Fibroblast of lung (primary cell): ENCODE measurements around the gene AASS. TPM values are rescaled to one million over a fixed set of nuclear protein-coding genes. Genes with fewer than 3 reads are reported as not detected.

ENCODE experiments used
- DNase-seq, 2 donors: peaks; one replicate each; pipeline versions ENCODE4 v3.0.0 to v3.0.0-alpha.2; 2010; ENCODE audit warnings: low read depth in 2 of 2
- H2AFZ ChIP-seq: 2 replicates; pipeline ENCODE4 v1.5.1; 2012; ENCODE audit warnings: low read length, control low read depth, inconsistent platforms
- H3K27ac ChIP-seq: 2 replicates; pipeline ENCODE4 v1.5.1; 2011; ENCODE audit warnings: low read length, control low read depth; ENCODE audit not compliant: insufficient read depth
- H3K27me3 ChIP-seq: 2 replicates; pipeline ENCODE4 v1.5.1; 2011; ENCODE audit warnings: mild to moderate bottlenecking, low read length; ENCODE audit not compliant: control insufficient read depth, insufficient read depth
- H3K36me3 ChIP-seq: 2 replicates; pipeline ENCODE4 v1.5.1; 2011; ENCODE audit warnings: low read length; ENCODE audit not compliant: control insufficient read depth, insufficient read depth
- H3K4me1 ChIP-seq: 2 replicates; pipeline ENCODE4 v1.5.1; 2011; ENCODE audit warnings: low read length; ENCODE audit not compliant: control insufficient read depth, insufficient read depth; ENCODE audit errors: extremely low read depth
- H3K4me2 ChIP-seq: 2 replicates; pipeline ENCODE4 v1.5.1; 2011; ENCODE audit warnings: low read length, control low read depth; ENCODE audit not compliant: insufficient read depth; ENCODE audit errors: extremely low read depth
- H3K4me3 ChIP-seq, 4 experiments: fragments of 200-600 bp in 1 of 4; sonication (generic) in 1 of 4; replicated peaks in 1 of 4; 2 replicates each; pipeline ENCODE4 v1.5.1; 2011 to 2016; ENCODE audit warnings: low read length in 4 of 4, low read depth in 3 of 4, mild to moderate bottlenecking in 3 of 4, control low read depth in 2 of 4, inconsistent platforms in 1 of 4, mixed read lengths in 1 of 4; ENCODE audit not compliant: insufficient read depth in 1 of 4; ENCODE audit errors: control extremely low read depth in 1 of 4
- H3K79me2 ChIP-seq: 2 replicates; pipeline ENCODE4 v1.5.1; 2012; ENCODE audit warnings: mild to moderate bottlenecking, low read length, inconsistent platforms; ENCODE audit not compliant: control insufficient read depth, insufficient read depth
- H3K9ac ChIP-seq: 2 replicates; pipeline ENCODE4 v1.5.1; 2011; ENCODE audit warnings: mild to moderate bottlenecking, low read length, control low read depth; ENCODE audit not compliant: insufficient read depth
- H3K9me3 ChIP-seq: 2 replicates; pipeline ENCODE4 v1.5.1; 2012; ENCODE audit warnings: low read depth, low read length; ENCODE audit not compliant: control insufficient read depth, insufficient read depth
- H4K20me1 ChIP-seq: 2 replicates; pipeline ENCODE4 v1.5.1; 2011; ENCODE audit warnings: low read length; ENCODE audit not compliant: control insufficient read depth, insufficient read depth; ENCODE audit errors: extremely low read depth
- CTCF ChIP-seq, 2 donors: IDR thresholded peaks in 1 of 2; conservative IDR thresholded peaks in 1 of 2; 1 replicate in 1 of 2; 2 replicates in 1 of 2; pipeline ENCODE4 v1.5.1; 2011 to 2012; ENCODE audit warnings: low read length in 2 of 2, control low read depth in 1 of 2, inconsistent platforms in 1 of 2, low read depth in 1 of 2, mild to moderate bottlenecking in 1 of 2
- EZH2 ChIP-seq: IDR thresholded peaks from 2 replicates; pipeline ENCODE4 v1.5.1; 2012; ENCODE audit warnings: low read length, control low read depth, mild to moderate bottlenecking; ENCODE audit errors: missing control alignments
- polyA plus RNA-seq, 2 donors: library from polyadenylated mRNA; depleted of rRNA in 1 of 2; stranded (reverse) in 1 of 2; unstranded in 1 of 2; fragments of >200 nt; gene quantifications; 2 replicates each; pipeline ENCODE4 v1.2.1, GENCODE V29; 2011 to 2012; ENCODE audit warnings: missing spikeins in 1 of 2
- total RNA-seq: library from RNA; depleted of rRNA; stranded (reverse); fragments of >200 nt; gene quantifications from 2 replicates; pipeline ENCODE4 v1.2.1, GENCODE V29; 2014

Gene AASS
- total and polyA plus RNA-seq, 2 donors (not counting 1 experiment from before 2014, with no cell fraction given) = 8.6 to 49.2 TPM

DNA sequence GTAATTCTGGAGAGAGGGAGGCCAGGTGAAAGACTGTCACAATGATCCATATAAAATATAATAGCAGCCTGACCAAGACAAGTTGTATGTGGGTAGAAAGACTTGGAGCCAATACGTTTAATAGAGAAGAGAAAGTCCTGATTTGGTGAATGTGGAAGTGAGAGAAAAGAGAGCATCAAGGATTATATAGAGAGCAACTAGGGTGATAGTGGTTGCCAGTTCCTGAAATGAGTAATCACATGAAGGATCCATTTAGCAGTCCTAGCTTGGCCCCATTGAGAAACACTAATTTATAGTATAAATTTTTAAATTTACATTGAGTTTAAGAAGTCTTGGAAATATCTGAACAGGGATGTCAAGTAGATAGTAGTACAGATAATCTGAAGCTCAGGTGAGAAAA is 74.0 kb downstream of the AASS start:
- no peaks in the 10 kb centered on the region for H4K20me1 ChIP-seq
- H2AFZ ChIP-seq = no peak overlapping the region
- TF ChIP-seq CTCF (conservative IDR thresholded peaks at IDR 0.05 in 1 of 2, IDR thresholded peaks at IDR 0.05 in 1 of 2; ENCODE audit: low read depth in 1 of 2, low read length in 2 of 2) (no peak), EZH2 (no peak)
- DNase-seq = no peak
- no peaks in the 10 kb centered on the region for H3K9me3 ChIP-seq
- H3K4me3 ChIP-seq = no peak overlapping the region
- no peaks in the 10 kb centered on the region for H3K79me2 ChIP-seq
- H3K36me3 ChIP-seq = no peaks in the 10 kb centered on the region
- H3K27me3 ChIP-seq = no peaks in the 10 kb centered on the region
- no peak overlapping the region for H3K4me2 ChIP-seq
- no peak overlapping the region for H3K27ac ChIP-seq
- no peaks in the 10 kb centered on the region for H3K4me1 ChIP-seq
- H3K9ac ChIP-seq = no peak overlapping the region

- DNase-seq = no peak
- no peak for TF ChIP-seq EZH2
- TF ChIP-seq CTCF (conservative IDR thresholded peaks at IDR 0.05 in 1 of 2, IDR thresholded peaks at IDR 0.05 in 1 of 2; ENCODE audit: low read depth in 1 of 2, low read length in 2 of 2) = no peak
- H3K4me1 ChIP-seq = no peaks in the 10 kb centered on the region
- no peak overlapping the region for H2AFZ ChIP-seq
- no peak overlapping the region for H3K9ac ChIP-seq
- no peaks in the 10 kb centered on the region for H3K9me3 ChIP-seq
- H3K36me3 ChIP-seq = no peaks in the 10 kb centered on the region
- H3K4me3 ChIP-seq = no peak overlapping the region
- no peaks in the 10 kb centered on the region for H3K79me2 ChIP-seq
- H3K4me2 ChIP-seq = no peak overlapping the region
- no peaks in the 10 kb centered on the region for H3K27me3 ChIP-seq
- no peaks in the 10 kb centered on the region for H4K20me1 ChIP-seq
- no peak overlapping the region for H3K27ac ChIP-seq
Observed at GRCh38 chr7:122068999-122069398, 75.0 kb downstream of the AASS start.

GRCh38 chr7:122068046-122068445 is 76.0 kb downstream of the AASS start:
- Histone ChIP-seq H3K27me3 (no peaks in the 10 kb centered on the region), H3K27ac (no peak overlapping the region), H3K79me2 (no peaks in the 10 kb centered on the region), H3K4me2 (no peak overlapping the region), H3K4me1 (no peaks in the 10 kb centered on the region), H3K36me3 (no peaks in the 10 kb centered on the region), H4K20me1 (no peaks in the 10 kb centered on the region), H3K9ac (no peak overlapping the region), H3K4me3 (no peak overlapping the region), H3K9me3 (no peaks in the 10 kb centered on the region), H2AFZ (no peak overlapping the region)
- no peak for DNase-seq
- no peak for TF ChIP-seq CTCF (conservative IDR thresholded peaks at IDR 0.05 in 1 of 2, IDR thresholded peaks at IDR 0.05 in 1 of 2; ENCODE audit: low read depth in 1 of 2, low read length in 2 of 2)
- TF ChIP-seq EZH2 = no peak
